Activated CD4-positive, alpha-beta T cell treated with anti-CD3 and anti-CD28 coated beads, Interleukin-2, amount 10 ng/mL, durations not matched to agents 7 days and 5 days (primary cell): Measurements from ENCODE around the gene SAMD15. TPM values are rescaled to one million over a fixed set of nuclear protein-coding genes. Genes with fewer than 3 reads are reported as not detected.

Source experiments
- CTCF ChIA-PET: fragments of 350-600 bp; sonication (Branson Sonifier 250); formaldehyde crosslinking; loops from one replicate; lab custom pipeline; 2021; ENCODE audit warnings: antibody characterized with exemption; lab: Charles Lee
- POLR2A ChIA-PET: fragments of 350-600 bp; sonication (Branson Sonifier 250); formaldehyde crosslinking; loops from one replicate; lab custom pipeline; 2021; ENCODE audit warnings: antibody characterized with exemption; lab: Charles Lee
- DNase-seq: peaks from one replicate; pipeline ENCODE4 v3.0.0-alpha.2; 2020
- H3K27ac Mint-ChIP-seq: one replicate; pipeline ENCODE4 v1.8.0; 2021; ENCODE audit warnings: mild to moderate bottlenecking, moderate library complexity, mixed read lengths
- H3K27me3 Mint-ChIP-seq: one replicate; pipeline ENCODE4 v1.8.0; 2021; ENCODE audit warnings: mixed read lengths
- H3K36me3 Mint-ChIP-seq: one replicate; pipeline ENCODE4 v1.8.0; 2021; ENCODE audit warnings: low read depth, mixed read lengths
- H3K4me1 Mint-ChIP-seq: one replicate; pipeline ENCODE4 v1.8.0; 2021; ENCODE audit warnings: mixed read lengths
- H3K4me3 Mint-ChIP-seq: one replicate; pipeline ENCODE4 v1.8.0; 2021; ENCODE audit warnings: mild to moderate bottlenecking, moderate library complexity, mixed read lengths
- H3K9me3 Mint-ChIP-seq: one replicate; pipeline ENCODE4 v1.8.0; 2021; ENCODE audit warnings: mixed read lengths
- total RNA-seq, 2 experiments: library from RNA; stranded (reverse); gene quantifications; one replicate each; pipeline ENCODE4 v1.2.3, GENCODE V29; 2021

The SAMD15 gene
- total RNA-seq, 2 experiments from 2014 or later = 0.10 to 0.27 TPM

DNA sequence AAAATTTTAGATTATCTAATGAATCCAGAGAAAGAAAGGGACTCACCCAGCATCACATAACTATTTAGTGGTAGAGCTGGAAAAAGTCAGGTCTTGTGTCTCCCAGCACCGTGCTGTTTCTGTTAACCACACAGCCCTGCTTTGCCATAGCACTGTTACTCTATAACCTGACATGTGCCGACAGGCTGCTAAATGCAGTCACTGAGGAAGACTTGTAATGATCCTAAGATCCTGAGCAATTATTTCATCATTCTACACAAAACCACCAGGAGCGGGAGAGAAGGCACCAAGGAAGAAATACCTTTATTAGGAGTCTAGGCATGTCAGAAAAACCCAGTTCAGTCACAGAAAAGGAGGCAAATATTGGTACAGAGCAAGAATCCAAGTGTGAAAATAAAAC lies 49.2 kb downstream of the SAMD15 start:
- POLR2A ChIA-PET = no interaction called here
- CTCF ChIA-PET = no interaction called here
- H3K36me3 Mint-ChIP-seq = peaks cover 60% of the 10 kb centered on the region

DNA sequence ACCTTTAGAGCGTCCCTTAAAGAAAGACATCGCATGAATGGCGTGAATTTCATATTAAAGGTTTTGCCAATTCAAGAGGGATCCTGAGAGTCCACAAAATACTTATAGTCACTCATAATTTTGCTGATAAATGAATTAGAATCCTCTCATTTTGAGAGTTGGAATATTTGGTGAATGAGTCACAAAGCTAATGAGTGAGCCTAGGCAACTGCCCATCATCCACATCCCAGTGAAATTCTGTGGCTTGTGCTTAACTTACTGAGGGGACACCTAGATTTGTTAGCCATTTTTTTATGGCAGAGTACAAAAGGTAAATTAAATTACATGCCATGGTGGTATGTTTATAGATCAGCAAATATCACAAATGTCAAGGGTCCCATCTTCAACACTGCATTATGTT lies 58.9 kb downstream of the SAMD15 start:
- Mint-ChIP-seq H3K4me3 (no peak overlapping the region), H3K27me3 (no peaks in the 10 kb centered on the region), H3K9me3 (no peaks in the 10 kb centered on the region), H3K36me3 (peaks cover 39% of the 10 kb centered on the region), H3K27ac (no peak overlapping the region), H3K4me1 (no peaks in the 10 kb centered on the region)
- DNase-seq = no peak
- CTCF ChIA-PET = no interaction called here
- POLR2A ChIA-PET = no interaction called here

More for the DNA sequence above, 49.2 kb downstream of the SAMD15 start:
- Mint-ChIP-seq H3K27me3 (no peaks in the 10 kb centered on the region), H3K4me1 (no peaks in the 10 kb centered on the region), H3K4me3 (no peak overlapping the region), H3K9me3 (no peaks in the 10 kb centered on the region), H3K27ac (no peak overlapping the region)
- DNase-seq = no peak

DNA sequence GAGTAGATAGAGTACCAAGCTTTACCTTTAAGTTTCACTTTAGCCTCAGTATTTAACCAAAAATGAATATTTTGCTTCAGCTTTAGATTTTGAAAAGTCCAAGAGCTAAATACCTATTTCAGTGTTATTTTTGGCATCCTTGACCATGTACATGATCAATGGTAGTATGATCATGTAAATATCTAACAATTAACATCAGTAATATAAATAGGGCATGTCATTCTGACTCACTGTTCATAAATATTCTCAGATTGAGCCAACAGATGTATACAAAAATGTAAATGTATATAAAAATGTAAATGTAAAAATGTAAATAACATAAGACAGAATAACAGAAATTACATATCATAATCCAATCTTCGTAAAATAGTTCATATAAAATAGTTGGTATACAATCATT lies 61.4 kb downstream of the SAMD15 start:
- Mint-ChIP-seq H3K36me3 (peaks cover 48% of the 10 kb centered on the region), H3K4me1 (no peaks in the 10 kb centered on the region), H3K27me3 (no peaks in the 10 kb centered on the region), H3K4me3 (no peak overlapping the region), H3K27ac (no peak overlapping the region), H3K9me3 (no peaks in the 10 kb centered on the region)
- ChIA-PET POLR2A (no interaction called here), CTCF (no interaction called here)
- DNase-seq = no peak

DNA sequence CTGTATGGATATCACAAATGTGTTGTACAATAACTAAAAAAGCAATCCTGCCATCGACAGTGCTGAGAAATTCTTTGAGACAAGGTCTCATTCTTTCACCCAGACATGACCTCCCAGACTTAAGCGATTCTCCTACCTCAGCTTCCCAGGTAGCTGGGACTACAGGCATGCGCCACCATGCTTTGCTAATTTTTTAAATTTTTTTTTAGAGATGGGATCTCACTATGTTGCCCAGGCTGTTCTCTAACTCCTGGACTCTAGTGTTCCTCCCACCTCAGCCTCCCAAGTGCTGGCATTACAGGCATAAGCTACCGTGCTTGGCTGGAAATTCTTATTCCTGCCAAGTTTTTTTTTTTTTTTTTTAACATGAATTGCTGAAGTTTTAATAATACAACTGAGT lies 62.7 kb downstream of the SAMD15 start:
- POLR2A ChIA-PET = no interaction called here
- peaks cover 46% of the 10 kb centered on the region for H3K36me3 Mint-ChIP-seq
- no peak overlapping the region for H3K27ac Mint-ChIP-seq
- no peaks in the 10 kb centered on the region for H3K27me3 Mint-ChIP-seq
- no peaks in the 10 kb centered on the region for H3K9me3 Mint-ChIP-seq
- no peak for DNase-seq
- CTCF ChIA-PET = no interaction called here
- no peaks in the 10 kb centered on the region for H3K4me1 Mint-ChIP-seq
- H3K4me3 Mint-ChIP-seq = no peak overlapping the region

Other genes starting within 250 kb of the SAMD15 start
- gene ZDHHC22, start 235.6 kb upstream of the SAMD15 start, total RNA-seq = not detected
- gene TMEM63C, start 195.6 kb upstream of the SAMD15 start, total RNA-seq = under 1 TPM; 0.29 to 0.45 TPM
- gene NGB, start 106.2 kb upstream of the SAMD15 start, total RNA-seq = not detected
- gene POMT2, start 56.5 kb upstream of the SAMD15 start, total RNA-seq = 10 to 100 TPM; 11.9 to 13.8 TPM
- gene GSTZ1, start 56.3 kb upstream of the SAMD15 start, total RNA-seq = 10 to 100 TPM; 17.0 to 17.8 TPM
- gene TMED8, start 285 bp upstream of the SAMD15 start, total RNA-seq = 10 to 100 TPM; 15.0 to 15.4 TPM
- gene NOXRED1, start 46.1 kb downstream of the SAMD15 start, total RNA-seq = under 1 TPM; 0.22 to 0.67 TPM
- 10 to 100 TPM; 19.0 to 20.7 TPM for gene VIPAS39, start 80.2 kb downstream of the SAMD15 start, total RNA-seq
- 100 to 1,000 TPM; 217 to 245 TPM for gene AHSA1, start 80.7 kb downstream of the SAMD15 start, total RNA-seq
- gene ISM2, start 121.4 kb downstream of the SAMD15 start, total RNA-seq = not detected
- 10 to 100 TPM; 54.2 to 64.4 TPM for gene SPTLC2, start 239.3 kb downstream of the SAMD15 start, total RNA-seq